NCI-H226 (cell line): ENCODE results near the gene GSG1.
"Not testable (repeated sequence)": the region's sequence is repeated elsewhere in the genome, so short reads cannot be mapped to it uniquely, and the experiment has no call there.

Experiments
- DNase-seq: peaks from one replicate; pipeline ENCODE4 v3.0.0-alpha.2; 2015

GSG1 gene

GRCh38 chr12:13046964-13047363, 56.5 kb downstream of the GSG1 start:
- no peak for DNase-seq

DNA sequence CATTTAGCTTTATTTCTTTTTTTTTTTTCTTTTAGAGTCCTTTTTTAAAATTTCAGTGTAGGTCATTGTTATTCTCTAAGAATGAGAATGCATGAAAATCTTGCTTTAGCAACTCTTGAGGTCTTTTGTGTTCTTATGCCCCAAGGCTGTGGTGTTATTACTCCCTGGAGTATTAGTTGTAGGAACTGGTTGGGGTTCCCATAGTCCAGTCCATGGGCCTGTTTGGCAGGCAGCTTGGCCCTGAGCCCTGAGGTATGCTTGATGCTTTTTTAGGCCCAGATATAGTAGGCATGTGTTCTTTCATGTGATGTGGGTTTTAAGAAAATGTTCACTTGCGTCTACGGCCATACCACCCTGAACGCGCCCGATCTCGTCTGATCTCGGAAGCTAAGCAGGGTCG, 57.7 kb downstream of the GSG1 start:
- no peak for DNase-seq

- DNase-seq, result no peak
Observed at GRCh38 chr12:13044906-13045299, 58.6 kb downstream of the GSG1 start.

- peak; percentile 55 for DNase-seq
Observed at GRCh38 chr12:13044002-13044905, 59.2 kb downstream of the GSG1 start, which contains the start of gene FAM234B. Gene FAM234B (plus strand): TSS chr12:13044381. CDS start chr12:13044404, 23 bp downstream.

DNA sequence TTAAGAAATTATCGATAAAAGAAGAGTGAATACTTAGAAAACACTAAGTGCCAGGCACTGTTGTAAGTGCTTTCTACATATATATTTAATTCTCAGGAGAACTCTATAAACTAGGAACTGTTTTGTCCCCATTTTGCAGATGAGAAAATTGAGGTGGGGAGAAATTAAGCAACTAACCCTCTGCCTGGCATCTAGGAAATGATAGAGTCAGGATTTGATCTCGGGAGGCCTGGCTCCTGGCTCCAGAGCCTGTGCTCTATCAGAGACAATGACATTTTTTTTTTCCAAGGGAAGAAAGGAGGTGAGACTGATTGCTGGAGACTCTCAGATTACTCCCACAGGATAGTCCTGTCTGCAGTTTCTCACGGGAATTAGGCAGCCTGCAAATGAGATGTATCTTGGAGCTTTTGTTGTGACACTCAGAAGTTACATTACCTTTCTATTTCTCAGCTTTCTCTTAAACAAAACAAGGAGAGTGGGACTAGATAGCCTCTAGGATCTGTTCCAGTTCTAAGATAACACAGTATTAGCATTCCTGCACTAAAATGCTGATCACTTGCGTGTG, 60.7 kb downstream of the GSG1 start:
- DNase-seq, result no peak

- DNase-seq, result no peak
Observed at GRCh38 chr12:13041224-13041623, 62.2 kb downstream of the GSG1 start.

- no peak for DNase-seq
Observed at GRCh38 chr12:13039328-13039956, 64.0 kb downstream of the GSG1 start.

DNA sequence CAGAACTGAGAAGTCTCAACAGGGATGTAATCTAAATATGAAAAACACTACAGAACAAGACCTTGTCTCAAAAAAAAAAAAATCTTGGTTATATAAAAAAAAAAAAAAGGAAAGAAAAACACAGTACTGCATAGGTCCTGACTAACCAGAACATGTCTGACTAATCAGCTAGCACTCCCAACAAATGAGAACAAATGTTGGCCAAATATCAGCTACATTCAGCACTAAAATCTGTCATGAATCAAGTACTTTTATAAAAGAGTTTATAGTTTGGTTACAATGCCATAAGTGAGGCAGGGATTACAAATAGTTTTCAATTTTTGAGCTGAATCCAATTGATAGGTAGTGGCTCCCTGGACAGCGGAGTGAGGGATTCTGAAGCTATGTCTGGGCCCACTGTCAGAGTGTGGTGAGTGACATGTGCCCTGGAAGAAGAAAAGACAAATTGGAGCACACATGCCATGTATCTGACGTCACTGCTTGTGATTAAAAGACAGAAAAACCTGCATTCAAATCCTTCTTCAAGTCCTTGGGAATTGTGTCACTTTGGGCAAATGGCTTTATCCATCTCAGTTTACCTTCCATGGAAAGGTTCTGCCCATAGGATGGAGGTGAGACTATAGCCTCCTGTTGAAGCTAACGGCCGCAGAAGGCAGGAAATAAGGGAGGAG, 64.8 kb downstream of the GSG1 start:
- DNase-seq, result no peak

GRCh38 chr12:13036881-13037280, 66.6 kb downstream of the GSG1 start:
- no peak for DNase-seq

DNA sequence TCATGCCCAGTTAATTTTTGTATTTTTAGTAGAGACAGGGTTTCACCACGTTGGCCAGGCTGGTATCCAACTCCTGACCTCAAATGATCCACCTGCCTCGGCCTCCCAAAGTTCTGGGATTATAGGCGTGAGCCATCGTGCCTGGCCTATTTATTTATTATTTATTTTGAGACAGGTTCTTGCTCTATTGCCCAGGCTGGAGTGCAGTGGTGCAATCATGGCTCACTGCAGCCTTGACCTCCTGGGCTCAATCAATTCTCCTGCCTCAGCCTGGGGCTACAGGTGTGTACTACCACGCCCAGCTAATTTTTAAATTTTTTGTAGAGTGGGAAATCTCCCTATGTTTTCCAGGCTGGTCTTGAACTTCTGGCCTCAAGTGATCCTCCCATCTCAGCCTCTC, 68.1 kb downstream of the GSG1 start:
- not testable (repeated sequence) for DNase-seq
